Motor neuron (in vitro differentiated cells): ENCODE data around the gene ACTN4. TPM values are rescaled to one million over a fixed set of nuclear protein-coding genes. Genes with fewer than 3 reads are reported as not detected.
"Not testable (repeated sequence)": the region's sequence is repeated elsewhere in the genome, so short reads cannot be mapped to it uniquely, and the experiment has no call there.

Source experiments
- ATAC-seq, 8 experiments: fragments of 200-7000 bp; cut with Tn5 transposase; replicated peaks in 6 of 8; 2 replicates each; pipeline ENCODE4 v1.8.0; 2021; ENCODE audit warnings: mild to moderate bottlenecking in 8 of 8, moderate library complexity in 8 of 8
- H3K27ac ChIP-seq, 2 donors: fragments of 250-450 bp; sonication (Bioruptor Pico); 2 replicates each; pipeline ENCODE4 v1.9.0; 2021; ENCODE audit warnings: antibody characterized with exemption in 2 of 2, mild to moderate bottlenecking in 2 of 2, moderate library complexity in 1 of 2
- H3K4me1 ChIP-seq, 2 donors: fragments of 250-450 bp; sonication (Bioruptor Pico); replicated peaks in 1 of 2; 2 replicates each; pipeline ENCODE4 v1.6.1; 2021; ENCODE audit warnings: antibody characterized with exemption in 2 of 2, mild to moderate bottlenecking in 2 of 2, moderate library complexity in 1 of 2
- H3K4me3 ChIP-seq, 5 donors: fragments of 250-450 bp; sonication (Bioruptor Pico); 2 replicates each; pipeline ENCODE4 v1.9.0; 2021; ENCODE audit warnings: antibody characterized with exemption in 5 of 5, mild to moderate bottlenecking in 5 of 5, moderate library complexity in 4 of 5
- WGBS, 10 experiments: fragments of 450-650 bp; shearing (Covaris generic); methylation state at CpG; one replicate each; pipeline ENCODE4 v1.0.0; 2022; 5-methylcytosine and 5-hydroxymethylcytosine counted together
- in situ Hi-C, 9 experiments: fragments of 400-800 bp; cut with MboI; loops; one replicate each; pipeline ENCODE4 v1.15.0; 2021; ENCODE audit warnings: low sequenced_read_pairs in 9 of 9, low pct_unique_long_range_greater_than_20kb in 2 of 9; ENCODE audit not compliant: unreplicated experiment in 9 of 9
- total RNA-seq, 8 experiments: library from RNA; unstranded; fragments of 300-600 nt; gene quantifications; 2 replicates each; pipeline versions ENCODE4 v1.2.3 to v1.2.4, GENCODE V29; 2022

The ACTN4 gene
- total RNA-seq, 8 experiments from 2014 or later = 31.6 to 251 (median 83.9) TPM

DNA sequence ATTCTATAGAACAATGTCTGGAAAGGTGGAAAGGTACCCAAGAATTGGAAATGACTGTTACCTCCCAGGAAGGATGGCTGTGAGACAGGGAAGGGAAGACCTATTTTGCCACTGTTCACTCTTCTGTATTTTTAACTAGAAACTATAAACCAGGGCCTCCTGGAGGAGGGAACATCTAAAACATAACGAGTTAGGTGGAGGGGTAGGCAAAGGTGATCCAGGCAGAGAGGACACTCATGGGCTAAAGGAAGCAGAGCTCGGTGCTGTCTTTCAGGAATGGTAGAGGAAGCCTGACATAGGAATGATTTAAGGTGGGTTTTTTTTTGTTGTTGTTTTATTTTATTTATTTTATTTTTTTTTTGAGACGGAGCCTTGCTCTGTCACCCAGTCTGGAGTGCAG lies 22.6 kb upstream of the ACTN4 start:
- WGBS, 10 experiments = 61 to 100% (median 96%) methylated on average over 2 to 3 of the region's 3 CpGs; no CpG with 5 or more reads in 4 of the 10 experiments
- Histone ChIP-seq H3K27ac (no peak overlapping the region), H3K4me1 (peaks cover 3% of the 10 kb centered on the region in 2 donors), H3K4me3 (no peak overlapping the region)
- ATAC-seq = no peak
- in situ Hi-C loops = loop anchor here in 3 of 9 experiments (25.0 kb wide), 2 partner anchors 113 to 213 kb away; partner anchors contain the start of gene FAM98C (in 2 of the 3)

DNA sequence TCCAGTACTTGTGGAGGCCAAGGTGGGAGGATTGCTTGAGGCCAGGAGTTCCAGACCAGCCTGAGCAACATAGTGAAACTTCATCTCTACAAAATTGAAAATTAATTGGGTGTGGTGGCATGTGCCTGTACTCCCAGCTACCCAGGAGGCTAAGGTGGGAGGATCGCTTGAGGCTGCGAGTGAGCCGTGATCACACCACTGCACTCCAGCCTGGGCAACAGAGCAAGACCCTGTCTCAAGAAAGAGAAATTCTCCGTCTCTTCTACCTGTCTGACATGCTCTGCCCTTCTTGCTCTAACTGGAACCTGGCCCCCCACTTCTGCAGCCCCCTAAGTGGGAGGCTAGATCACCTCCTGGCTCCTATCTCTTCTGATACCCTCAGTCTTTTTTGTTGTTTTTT lies 21.0 kb upstream of the ACTN4 start:
- in situ Hi-C loops = loop anchor here in 3 of 9 experiments (25.0 kb wide), 2 partner anchors 114 to 214 kb away; partner anchors contain the start of gene FAM98C (in 2 of the 3)
- Histone ChIP-seq H3K4me1 (no peaks in the 10 kb centered on the region), H3K27ac (no peak overlapping the region), H3K4me3 (no peak overlapping the region)
- WGBS, 10 experiments = 80 to 100% (median 96%) methylated on average over 1 to 2 of the region's 4 CpGs; no CpG with 5 or more reads in 6 of the 10 experiments
- no peak for ATAC-seq

DNA sequence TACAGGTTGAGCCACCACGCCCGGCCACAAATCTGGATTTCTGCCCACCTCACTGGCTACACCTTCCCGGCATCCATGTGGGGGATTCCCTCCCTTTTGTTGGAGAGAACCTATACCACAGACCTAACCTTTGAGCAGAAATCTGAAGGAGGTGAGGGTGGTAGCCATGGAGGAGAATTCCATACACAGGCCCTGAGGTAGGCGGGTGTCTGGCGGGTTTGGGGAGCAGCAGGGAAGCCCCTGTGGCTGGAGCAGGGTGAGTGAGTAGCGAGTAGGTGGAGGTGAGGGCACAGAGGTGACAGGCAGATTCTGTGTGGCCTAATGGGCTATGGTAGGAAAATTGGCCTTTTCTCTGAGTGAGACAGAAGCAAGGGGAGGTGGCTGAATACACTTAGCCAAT lies 17.9 kb upstream of the ACTN4 start:
- Histone ChIP-seq H3K27ac (no peak overlapping the region), H3K4me3 (no peak overlapping the region), H3K4me1 (no peaks in the 10 kb centered on the region)
- 67 to 100% (median 93%) methylated on average over 1 to 2 of the region's 6 CpGs; no CpG with 5 or more reads in 5 of the 10 experiments for WGBS, 10 experiments
- in situ Hi-C loops = loop anchor here in 3 of 9 experiments (25.0 kb wide), 2 partner anchors 117 to 217 kb away; partner anchors contain the start of gene FAM98C (in 2 of the 3)
- no peak for ATAC-seq

DNA sequence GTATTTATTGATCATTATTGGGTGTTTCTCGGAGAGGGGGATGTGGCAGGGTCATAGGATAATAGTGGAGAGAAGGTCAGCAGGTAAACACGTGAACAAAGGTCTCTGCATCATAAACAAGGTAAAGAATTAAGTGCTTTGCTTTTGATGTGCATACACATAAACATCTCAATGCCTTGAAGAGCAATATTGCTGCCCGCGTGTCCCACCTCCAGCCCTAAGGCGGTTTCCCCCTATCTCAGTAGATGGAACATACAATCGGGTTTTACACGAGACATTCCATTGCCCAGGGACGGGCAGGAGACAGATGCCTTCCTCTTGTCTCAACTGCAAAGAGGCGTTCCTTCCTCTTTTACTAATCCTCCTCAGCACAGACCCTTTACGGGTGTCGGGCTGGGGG lies 16.1 kb upstream of the ACTN4 start:
- H3K4me1 ChIP-seq, ATAC-seq, H3K27ac ChIP-seq, H3K4me3 ChIP-seq: not testable (repeated sequence)
- 52 to 100% (median 84%) methylated on average over 1 to 7 of the region's 11 CpGs; no CpG with 5 or more reads in 6 of the 10 experiments for WGBS, 10 experiments
- in situ Hi-C loops = loop anchor here in 4 of 9 experiments (10.0 to 25.0 kb wide), 4 partner anchors 86 to 226 kb away; partner anchors contain the start of gene FAM98C (in 3 of the 4)

DNA sequence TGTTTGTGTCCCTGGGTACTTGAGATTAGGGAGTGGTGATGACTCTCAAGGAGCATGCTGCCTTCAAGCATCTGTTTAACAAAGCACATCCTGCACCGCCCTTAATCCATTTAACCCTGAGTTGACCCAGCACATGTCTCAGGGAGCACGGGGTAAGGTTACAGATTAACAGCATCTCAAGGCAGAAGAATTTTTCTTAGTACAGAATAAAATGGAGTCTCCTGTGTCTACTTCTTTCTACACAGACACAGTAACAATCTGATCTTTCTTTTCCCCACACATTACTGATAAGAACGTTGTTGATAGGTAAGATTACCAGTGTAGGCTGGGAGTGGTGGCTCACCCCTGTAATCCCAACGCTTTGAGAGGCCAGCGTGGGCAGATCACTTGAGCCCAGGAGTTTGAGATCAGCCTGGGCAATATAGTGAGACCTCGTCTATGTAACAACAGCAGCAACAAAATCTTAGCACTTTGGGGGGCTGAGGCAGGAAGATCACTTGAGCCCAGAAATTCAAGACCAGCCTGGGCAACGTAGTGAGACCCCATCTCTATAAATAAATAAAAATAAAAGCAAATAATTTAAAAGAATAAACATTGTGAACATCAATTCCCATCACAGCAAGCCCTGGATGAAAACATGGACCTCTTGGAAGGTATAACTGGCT lies 15.5 kb upstream of the ACTN4 start:
- not testable (repeated sequence) for H3K4me1 ChIP-seq, H3K27ac ChIP-seq, ATAC-seq, H3K4me3 ChIP-seq
- WGBS, 10 experiments = 20 to 90% (median 73%) methylated on average over 1 to 5 of the region's 7 CpGs; no CpG with 5 or more reads in 2 of the 10 experiments
- in situ Hi-C loops = loop anchor here in 4 of 9 experiments (10.0 to 25.0 kb wide), 4 partner anchors 87 to 227 kb away; partner anchors contain the start of gene FAM98C (in 3 of the 4)

DNA sequence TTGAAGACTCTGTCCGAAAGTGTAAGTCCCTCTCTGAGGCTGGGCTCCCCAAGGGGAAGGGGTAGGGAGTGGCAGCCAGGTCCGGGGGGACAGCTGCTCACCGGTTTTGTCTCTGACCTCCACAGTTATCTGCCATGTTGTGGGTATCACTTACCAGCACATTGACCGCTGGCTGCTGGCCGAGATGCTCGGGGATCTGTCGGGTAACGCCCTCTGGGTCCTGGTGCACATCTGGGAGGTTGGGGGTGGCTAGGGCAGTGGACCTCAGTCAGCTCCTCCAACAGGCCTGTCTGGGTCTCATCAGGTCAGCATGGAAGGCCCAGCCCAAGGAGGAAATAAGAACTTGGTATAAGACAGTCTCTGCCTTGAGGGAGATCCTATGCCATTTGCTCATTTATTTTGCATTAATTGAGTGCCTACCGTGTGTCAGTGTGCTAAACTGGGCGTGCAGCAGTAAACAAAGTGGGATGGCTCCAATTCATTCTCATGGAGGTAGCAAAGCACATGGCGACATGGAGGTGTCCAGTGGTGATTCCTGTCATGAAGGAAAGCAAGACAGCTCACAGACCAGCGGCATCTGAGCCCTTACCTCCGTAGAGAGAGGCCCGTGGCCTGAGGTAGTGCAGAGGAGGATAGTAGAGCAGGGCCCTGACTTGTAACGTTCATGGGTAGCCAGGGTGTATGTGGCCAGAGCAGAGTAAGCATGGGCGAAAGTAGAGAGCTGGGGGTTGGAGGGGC lies 14.8 kb upstream of the ACTN4 start:
- no peak overlapping the region for H3K27ac ChIP-seq
- H3K4me1 ChIP-seq = no peaks in the 10 kb centered on the region
- 40 to 100% (median 93%) methylated on average over 1 to 14 of the region's 16 CpGs; no CpG with 5 or more reads in 3 of the 10 experiments for WGBS, 10 experiments
- ATAC-seq = no peak
- in situ Hi-C loops = loop anchor here in 4 of 9 experiments (10.0 to 25.0 kb wide), 4 partner anchors 88 to 228 kb away; partner anchors contain the start of gene FAM98C (in 3 of the 4)
- H3K4me3 ChIP-seq = no peak overlapping the region

DNA sequence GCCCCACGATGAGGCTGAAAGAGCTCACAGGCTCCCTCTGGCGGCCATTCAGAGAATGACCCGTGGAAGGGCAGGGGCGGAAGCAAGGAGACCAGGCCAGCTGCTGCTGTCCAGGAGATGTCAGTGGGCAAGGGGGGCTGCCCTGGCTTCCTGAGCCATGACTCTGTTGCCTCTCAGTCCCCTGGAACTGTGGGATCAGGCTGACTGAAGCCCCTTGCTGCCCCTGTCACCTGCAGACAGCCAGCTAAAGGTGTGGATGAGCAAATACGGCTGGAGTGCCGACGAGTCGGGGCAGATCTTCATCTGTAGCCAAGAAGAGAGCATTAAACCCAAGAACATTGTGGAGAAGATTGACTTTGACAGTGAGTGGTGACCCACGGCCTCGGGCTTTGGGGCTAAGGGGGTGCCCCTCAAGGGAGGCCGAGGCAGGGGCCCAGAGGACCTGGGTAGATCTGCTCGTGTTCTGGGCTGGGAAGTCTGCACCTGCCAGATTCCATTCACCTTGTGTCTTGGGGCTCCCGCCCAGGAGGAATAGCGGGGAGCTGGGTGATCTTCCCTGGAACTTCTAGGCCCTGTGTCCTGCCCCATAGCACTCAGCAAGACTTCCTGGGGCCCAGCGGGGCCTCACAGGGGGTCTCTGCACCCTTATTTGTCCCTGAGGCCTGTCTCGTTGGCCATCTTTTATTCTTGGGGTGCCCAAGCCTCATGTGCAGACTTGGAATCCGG lies 12.5 kb upstream of the ACTN4 start:
- 0 to 100% (median 56%) methylated on average over 1 to 5 of the region's 17 CpGs; no CpG with 5 or more reads in 1 of the 10 experiments for WGBS, 10 experiments
- H3K4me3 ChIP-seq = no peak overlapping the region
- in situ Hi-C loops = loop anchor here in 4 of 9 experiments (10.0 to 25.0 kb wide), 4 partner anchors 90 to 230 kb away; partner anchors contain the start of gene FAM98C (in 3 of the 4)
- no peaks in the 10 kb centered on the region for H3K4me1 ChIP-seq
- H3K27ac ChIP-seq = no peak overlapping the region
- peak; percentile 13 to 77 (median 60) for ATAC-seq

DNA sequence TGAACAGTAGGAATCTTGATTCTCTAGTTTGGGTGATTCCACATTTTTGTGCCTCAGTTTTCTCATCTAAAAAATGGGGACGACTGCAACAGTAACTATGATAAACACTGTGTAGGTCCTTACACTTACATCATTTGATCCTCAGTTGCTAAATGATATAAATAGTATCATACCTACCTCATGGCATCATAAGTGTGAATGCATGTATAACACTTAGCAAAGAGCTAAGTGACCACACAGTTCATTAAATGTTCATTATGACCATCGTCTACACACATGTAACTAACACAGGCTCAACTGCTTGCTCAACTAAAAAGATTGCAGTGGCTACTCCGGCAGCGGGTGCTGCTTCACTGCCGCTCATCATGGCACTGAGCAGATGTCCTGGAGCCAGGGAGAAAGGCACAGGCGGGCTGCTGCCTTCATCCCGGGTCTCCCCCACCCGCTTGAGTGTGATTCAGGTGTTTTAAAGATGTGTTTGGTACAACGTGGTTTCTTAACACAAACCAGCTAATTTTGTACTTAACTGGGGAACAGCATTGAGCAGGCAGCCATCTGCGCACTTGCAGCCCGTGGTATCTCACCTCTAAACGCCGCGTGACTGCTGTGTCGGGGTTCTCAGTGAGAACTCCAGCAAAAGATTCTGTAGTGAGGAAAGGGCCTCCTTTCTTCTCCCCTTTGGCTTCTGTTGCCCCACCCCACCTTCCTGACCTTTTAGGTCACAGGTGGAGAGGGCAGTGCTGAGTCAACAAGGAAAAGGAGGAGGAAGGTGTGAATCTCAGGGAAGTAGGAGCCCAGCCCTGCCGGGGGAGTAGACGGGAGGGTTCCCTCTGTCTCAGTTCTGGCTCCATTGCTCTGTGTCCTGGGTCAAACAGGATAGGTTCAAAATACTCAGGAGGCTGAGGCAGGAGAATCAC lies 11.7 kb upstream of the ACTN4 start:
- H3K27ac ChIP-seq = no peak overlapping the region

DNA sequence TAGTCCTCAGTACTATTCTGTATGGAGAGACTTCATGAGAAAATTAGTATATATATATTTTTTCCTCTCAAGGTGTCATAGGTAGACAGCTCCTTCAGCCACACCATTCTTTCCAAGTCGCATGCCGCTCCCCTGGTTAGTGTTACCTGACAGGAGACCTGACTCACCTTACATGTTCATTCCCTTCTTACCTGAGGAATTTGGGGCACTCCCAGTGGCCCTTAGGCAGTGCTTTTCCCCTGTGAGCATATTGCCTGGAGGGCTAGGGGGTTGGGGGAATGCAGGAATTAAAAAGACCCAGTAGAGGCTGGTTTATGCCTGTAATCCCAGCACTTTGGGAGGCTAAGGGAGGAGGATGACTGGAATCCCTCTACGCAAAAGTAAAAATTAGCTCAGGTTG lies 9.0 kb upstream of the ACTN4 start:
- no peak for ATAC-seq
- no peaks in the 10 kb centered on the region for H3K4me1 ChIP-seq
- no peak overlapping the region for H3K27ac ChIP-seq
- H3K4me3 ChIP-seq = no peak overlapping the region
- WGBS, 10 experiments = 94 to 100% (median 100%) methylated on average over 1 to 3 of the region's 3 CpGs; no CpG with 5 or more reads in 3 of the 10 experiments
- in situ Hi-C loops = loop anchor here in 4 of 9 experiments (10.0 to 25.0 kb wide), 4 partner anchors 94 to 234 kb away; partner anchors contain the start of gene FAM98C (in 3 of the 4)

More for the DNA sequence above, 11.7 kb upstream of the ACTN4 start:
- no peaks in the 10 kb centered on the region for H3K4me1 ChIP-seq
- in situ Hi-C loops = loop anchor here in 4 of 9 experiments (10.0 to 25.0 kb wide), 4 partner anchors 91 to 231 kb away; partner anchors contain the start of gene FAM98C (in 3 of the 4)
- WGBS, 10 experiments = 69 to 100% (median 80%) methylated on average over 1 to 6 of the region's 17 CpGs; no CpG with 5 or more reads in 1 of the 10 experiments
- H3K4me3 ChIP-seq = no peak overlapping the region
- ATAC-seq = no peak

DNA sequence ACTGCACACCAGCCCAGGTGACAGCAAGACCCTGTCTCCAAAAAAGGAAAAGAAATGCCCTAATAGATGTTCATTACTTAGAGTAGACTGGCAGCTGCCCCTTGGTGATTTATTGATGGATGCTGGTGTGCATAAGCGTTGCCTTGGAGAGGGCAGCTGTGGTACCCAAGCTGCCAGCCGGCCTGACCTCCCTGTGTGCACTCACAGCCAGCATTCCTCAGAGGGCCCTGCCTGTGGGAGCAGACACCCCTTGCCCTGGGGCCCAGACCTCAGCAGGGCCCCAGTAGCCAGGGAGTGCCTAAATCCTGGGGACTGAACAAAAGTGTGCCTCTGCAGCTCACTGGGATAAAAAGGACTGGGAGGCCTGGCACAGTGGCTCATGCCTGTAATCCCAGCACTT lies 7.8 kb upstream of the ACTN4 start:
- WGBS, 10 experiments = 80 to 100% (median 100%) methylated on average over 1 to 2 of the region's 2 CpGs; no CpG with 5 or more reads in 4 of the 10 experiments
- no peak for ATAC-seq
- no peaks in the 10 kb centered on the region for H3K4me1 ChIP-seq
- no peak overlapping the region for H3K27ac ChIP-seq
- in situ Hi-C loops = loop anchor here in 4 of 9 experiments (10.0 to 25.0 kb wide), 4 partner anchors 95 to 235 kb away; partner anchors contain the start of gene FAM98C (in 3 of the 4)
- H3K4me3 ChIP-seq = no peak overlapping the region

DNA sequence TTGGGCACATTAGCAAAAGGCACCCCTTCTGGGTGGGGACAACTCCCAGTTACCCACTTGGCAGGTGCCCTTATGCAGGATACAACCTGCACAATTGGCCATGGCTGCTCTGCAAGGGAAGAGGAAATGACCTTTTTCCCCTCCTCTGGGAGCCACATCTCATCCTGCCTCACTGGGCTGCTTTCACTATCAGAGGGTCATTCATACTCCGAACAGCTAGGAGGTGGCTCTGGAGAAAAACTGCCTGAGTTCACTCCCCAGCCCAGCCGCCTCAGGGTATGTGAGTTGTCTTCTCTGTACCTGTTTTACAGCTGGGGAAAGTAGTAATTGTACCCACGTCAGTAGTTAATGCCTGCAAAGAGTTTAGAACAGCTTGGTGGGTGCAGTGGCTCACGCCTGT lies 7.1 kb upstream of the ACTN4 start:
- Histone ChIP-seq H3K27ac (no peak overlapping the region), H3K4me3 (no peak overlapping the region), H3K4me1 (no peaks in the 10 kb centered on the region)
- 20 to 100% (median 96%) methylated on average over 1 to 4 of the region's 4 CpGs; no CpG with 5 or more reads in 5 of the 10 experiments for WGBS, 10 experiments
- in situ Hi-C loops = loop anchor here in 3 of 9 experiments (25.0 kb wide), 2 partner anchors 128 to 228 kb away; partner anchors contain the start of gene FAM98C (in 2 of the 3)
- ATAC-seq = no peak
